GM20000 (cell line): Measurements from ENCODE around the gene ZBTB4.

Experiments
- DNase-seq: peaks from one replicate; pipeline ENCODE4 v3.0.0; 2012; ENCODE audit warnings: low spot score
- TF ChIP-seq, protein P1 (sequence below): IDR thresholded peaks from 2 replicates; pipeline ENCODE4 v1.5.1; 2012; ENCODE audit warnings: mild to moderate bottlenecking, control low read depth; ENCODE audit errors: extremely low read depth, missing control alignments

The ZBTB4 gene

DNA sequence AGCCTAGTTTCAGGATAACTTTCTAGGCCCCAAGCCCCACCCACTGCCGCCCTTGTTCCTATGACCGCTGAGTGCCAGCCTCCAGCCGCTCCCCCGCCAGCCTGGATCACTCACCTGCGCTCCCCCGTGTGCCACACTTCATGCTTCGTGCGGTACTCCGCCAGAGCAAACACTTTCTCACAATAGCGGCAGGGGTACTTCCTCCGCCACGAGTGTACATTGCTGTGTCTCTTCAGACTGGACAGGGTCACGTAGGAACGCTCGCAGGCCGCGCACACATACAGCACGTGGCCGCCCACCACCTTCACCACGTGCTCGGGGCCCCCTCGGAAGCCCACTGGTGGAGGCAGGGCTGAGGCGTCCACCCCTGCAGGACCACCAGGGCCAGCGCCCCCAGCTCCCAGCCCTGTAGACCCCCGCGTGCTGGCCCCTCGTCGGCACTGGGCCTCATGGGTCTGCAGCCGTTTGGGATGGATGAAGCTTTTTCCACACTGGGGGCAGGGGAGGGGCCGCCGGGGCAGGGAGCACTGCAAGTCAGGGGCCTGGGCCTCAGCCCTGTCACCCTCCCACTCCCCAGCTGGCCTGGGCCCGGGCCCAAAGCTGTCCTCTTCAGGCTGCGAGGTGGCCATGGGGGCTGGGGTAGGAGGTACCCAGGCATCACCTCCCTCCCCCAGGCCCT lies 13.7 kb downstream of the ZBTB4 start:
- TF ChIP-seq, protein P1, sequence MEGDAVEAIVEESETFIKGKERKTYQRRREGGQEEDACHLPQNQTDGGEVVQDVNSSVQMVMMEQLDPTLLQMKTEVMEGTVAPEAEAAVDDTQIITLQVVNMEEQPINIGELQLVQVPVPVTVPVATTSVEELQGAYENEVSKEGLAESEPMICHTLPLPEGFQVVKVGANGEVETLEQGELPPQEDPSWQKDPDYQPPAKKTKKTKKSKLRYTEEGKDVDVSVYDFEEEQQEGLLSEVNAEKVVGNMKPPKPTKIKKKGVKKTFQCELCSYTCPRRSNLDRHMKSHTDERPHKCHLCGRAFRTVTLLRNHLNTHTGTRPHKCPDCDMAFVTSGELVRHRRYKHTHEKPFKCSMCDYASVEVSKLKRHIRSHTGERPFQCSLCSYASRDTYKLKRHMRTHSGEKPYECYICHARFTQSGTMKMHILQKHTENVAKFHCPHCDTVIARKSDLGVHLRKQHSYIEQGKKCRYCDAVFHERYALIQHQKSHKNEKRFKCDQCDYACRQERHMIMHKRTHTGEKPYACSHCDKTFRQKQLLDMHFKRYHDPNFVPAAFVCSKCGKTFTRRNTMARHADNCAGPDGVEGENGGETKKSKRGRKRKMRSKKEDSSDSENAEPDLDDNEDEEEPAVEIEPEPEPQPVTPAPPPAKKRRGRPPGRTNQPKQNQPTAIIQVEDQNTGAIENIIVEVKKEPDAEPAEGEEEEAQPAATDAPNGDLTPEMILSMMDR, result no peak
- no peak for DNase-seq

DNA sequence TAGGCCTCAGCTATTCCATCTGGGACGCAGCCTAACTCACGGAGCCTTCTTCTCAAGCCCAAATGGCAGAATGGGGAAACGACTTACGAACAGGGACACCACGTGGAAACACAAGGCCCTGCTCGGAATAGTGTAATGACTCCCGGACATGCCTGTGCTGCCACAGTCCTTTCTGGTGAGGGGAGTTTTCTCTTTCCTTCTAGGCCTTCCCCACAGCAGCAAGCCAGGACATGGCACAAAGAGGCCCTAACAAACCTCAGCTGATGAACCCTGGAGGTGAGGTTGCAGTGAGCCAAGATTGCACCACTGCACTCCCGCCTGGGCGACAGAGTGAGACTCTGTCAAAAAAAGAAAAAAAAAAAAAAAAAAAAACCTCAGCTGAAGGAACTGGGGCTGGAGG lies 15.3 kb downstream of the ZBTB4 start:
- no peak for DNase-seq
- TF ChIP-seq, protein P1, result no peak

DNA sequence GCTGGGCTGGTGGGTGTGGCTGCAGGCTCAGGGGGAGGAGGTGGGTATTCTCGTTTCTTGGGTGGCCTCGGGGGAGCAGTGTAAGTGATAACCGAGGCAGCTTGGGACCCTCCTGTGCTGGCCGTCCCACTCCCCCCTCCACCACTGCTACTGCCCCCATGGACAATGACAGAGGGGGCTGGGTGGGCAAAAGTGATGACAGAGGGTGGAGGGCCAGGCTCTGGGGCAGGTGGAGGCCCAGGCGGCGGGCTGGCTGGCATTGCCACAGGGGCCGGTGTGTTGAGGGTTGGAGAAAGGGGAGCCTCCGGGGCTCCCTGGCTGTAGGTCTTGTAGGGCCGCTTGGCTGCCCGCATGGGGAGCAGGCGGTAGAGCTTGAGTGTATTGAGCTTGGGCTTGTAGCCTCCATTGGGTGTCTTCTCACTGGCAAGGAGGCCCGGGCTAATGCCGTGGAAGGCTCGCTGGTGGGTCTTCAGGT lies 16.0 kb downstream of the ZBTB4 start:
- TF ChIP-seq, protein P1, result no peak

DNA sequence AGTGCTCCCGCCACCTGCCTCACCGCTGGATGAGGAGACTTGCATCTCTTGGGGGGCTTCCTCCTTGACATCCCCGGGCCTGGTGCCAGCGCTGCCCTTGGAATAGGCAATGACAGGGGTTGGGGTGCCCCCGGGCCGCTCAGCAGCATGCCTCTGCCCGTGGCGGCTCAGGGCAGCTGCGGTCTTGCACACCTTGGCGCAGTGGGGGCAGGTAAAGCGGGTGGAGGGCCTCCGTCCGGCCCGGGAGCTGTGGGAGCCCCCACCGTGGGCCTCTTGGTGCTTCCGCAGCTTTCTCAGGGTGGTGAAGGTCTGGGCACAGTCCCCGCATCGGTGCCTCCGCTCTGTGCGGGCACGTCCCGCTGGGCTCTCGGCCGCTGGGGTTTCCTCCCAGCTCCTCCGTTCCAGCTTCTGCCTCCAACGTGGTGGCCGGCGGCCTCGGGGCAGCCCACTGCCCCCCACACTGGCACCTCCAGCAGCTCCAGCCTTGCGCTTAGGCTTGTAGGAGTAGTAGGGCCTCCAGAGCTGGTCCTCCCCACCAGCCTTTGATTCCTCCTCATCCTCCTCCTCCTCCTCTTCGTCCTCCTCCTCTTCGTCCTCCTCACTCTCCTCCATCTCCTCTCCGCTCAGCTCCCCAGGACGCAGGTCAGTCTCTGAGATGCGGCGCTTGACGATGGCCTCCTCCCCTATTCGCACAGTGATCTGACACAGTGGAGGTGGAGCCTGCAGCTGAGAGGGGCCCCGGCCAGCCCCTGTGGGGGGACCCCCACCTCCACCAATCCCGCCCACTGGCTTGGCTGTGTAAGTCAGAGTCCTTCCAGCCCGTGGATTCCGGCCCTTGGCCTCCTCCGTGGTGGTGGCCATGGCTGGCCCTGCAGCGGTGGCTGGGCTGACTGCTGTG lies 16.7 kb downstream of the ZBTB4 start:
- DNase-seq, result no peak
- TF ChIP-seq, protein P1, result no peak

More for the DNA sequence above, 16.0 kb downstream of the ZBTB4 start:
- DNase-seq, result no peak

DNA sequence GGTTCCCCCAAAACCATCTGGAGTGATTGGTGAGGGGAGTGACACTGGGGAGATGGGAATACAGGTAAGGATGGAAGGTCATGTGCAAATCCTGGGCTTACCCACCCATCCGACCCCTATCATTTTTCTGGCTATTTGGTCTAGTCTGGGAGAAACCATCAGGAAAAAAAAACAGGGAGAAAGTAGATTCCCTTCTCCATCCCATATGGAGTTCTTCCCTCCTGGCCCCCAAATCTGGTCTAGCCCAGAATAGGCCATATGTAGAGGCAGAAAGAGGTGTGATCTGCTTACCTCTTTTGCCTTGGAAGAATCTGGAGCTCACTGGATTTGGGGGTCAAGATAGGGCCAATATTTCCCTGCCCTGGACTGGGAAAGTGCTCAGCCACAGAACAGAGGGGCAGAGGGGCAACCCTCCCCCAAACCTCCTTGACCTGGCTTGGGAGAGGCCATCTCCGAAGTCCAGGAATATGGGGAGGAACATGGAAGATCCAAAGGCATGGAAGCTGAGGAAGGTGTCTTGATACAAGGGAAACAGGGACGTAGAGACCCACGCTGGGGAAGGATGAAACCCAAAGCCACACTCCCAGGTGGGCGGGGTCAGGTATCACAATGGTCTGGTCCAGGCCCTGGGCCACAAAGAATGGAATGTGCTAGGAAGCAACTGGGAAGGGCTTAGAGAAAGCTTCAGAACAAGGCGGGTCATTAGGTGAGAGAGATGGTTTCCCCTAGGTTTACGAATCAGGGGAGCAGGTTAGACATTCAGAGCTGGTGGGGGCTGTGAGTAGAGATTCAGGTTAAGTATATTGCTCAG lies 18.4 kb downstream of the ZBTB4 start:
- no peak for DNase-seq
- TF ChIP-seq, protein P1, result no peak

DNA sequence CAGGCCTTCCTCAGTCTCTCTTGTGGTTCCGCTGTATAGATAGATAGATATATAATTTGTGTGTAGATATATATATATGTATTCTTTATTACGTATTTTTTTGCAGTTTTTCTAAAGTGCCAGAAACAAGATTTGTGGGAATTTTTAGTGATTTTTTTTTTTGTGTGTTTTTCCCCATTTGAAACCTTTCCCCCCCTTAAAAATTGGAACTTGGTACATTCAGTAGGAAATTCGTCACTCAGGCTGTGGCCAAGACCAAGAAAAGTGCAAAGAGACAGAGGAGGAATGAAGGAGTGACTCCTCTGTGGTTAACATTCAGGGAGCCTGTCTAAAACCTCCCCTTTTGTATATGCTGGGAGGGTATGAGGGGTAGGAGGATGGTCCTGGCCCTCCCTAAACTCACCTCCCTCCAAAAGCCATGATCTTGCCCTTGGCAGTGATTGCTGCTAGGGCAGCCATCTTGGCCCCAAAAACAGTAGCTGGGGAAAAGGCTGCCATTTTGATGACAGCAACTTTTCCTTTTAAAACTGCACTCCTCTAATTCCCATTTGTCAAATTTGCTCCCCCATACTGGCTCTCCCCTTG lies 19.4 kb downstream of the ZBTB4 start:
- DNase-seq, result no peak
- TF ChIP-seq, protein P1, result no peak
